ENCODE measurements around the gene SLC12A6.

- TF ChIP-seq CTCF (IDR thresholded peaks at IDR 0.05) (no peak), POLR2AphosphoS5 (IDR thresholded peaks at IDR 0.05; ENCODE audit: low read depth, low read length) (no peak), REST (IDR thresholded peaks at IDR 0.05; ENCODE audit: insufficient read depth in 1 of 2, low read depth in 2 of 2, low read length in 1 of 2) (no peak), SIN3A (IDR thresholded peaks at IDR 0.05; ENCODE audit: borderline replicate concordance, insufficient read depth, low read depth, low read length) (no peak)
Observed at GRCh38 chr15:34216527-34217270, 120.9 kb downstream of the SLC12A6 start.

Data from Panc1 (cell line).